A673 (cell line): Measurements from ENCODE around the gene CCDC149. TPM values are rescaled to one million over a fixed set of nuclear protein-coding genes. Genes with fewer than 3 reads are reported as not detected.

Source experiments
- BruUV-seq: library from RNA; stranded (reverse); fragments of 400-500 nt; replicated peaks from 2 replicates; lab custom pipeline; 2021; lab: Mats Ljungman, UMichigan
- CTCF ChIA-PET: fragments of 300-600 bp; sonication (Branson Sonifier 250); formaldehyde crosslinking; loops from one replicate; lab custom pipeline; 2022; ENCODE audit warnings: antibody characterized with exemption; lab: Charles Lee
- POLR2A ChIA-PET: fragments of 300-600 bp; sonication (Branson Sonifier 250); formaldehyde crosslinking; loops from one replicate; lab custom pipeline; 2022; ENCODE audit warnings: antibody characterized with exemption; ENCODE audit not compliant: low non-redundant PET; lab: Charles Lee
- DNase-seq: peaks from one replicate; pipeline ENCODE4 v3.0.0-alpha.2; 2015; ENCODE audit warnings: low spot score
- H3K27ac ChIP-seq: fragments of 200-600 bp; sonication (generic); 2 replicates; pipeline ENCODE4 v1.5.1; 2016; ENCODE audit warnings: mixed run types, low read depth, mild to moderate bottlenecking, mixed read lengths, antibody characterized with exemption, low read length; ENCODE audit not compliant: poor library complexity, severe bottlenecking
- H3K27me3 ChIP-seq: fragments of 200-600 bp; sonication (generic); replicated peaks from 2 replicates; pipeline ENCODE4 v1.6.1; 2017; ENCODE audit warnings: mixed run types, low read depth, mild to moderate bottlenecking, mixed read lengths, antibody characterized with exemption, low read length; ENCODE audit not compliant: insufficient read depth, poor library complexity
- H3K36me3 ChIP-seq: fragments of 200-600 bp; sonication (generic); 2 replicates; pipeline ENCODE4 v1.6.1; 2016; ENCODE audit warnings: mixed run types, mild to moderate bottlenecking, mixed read lengths, antibody characterized with exemption, low read length; ENCODE audit not compliant: insufficient read depth, poor library complexity, severe bottlenecking
- H3K4me1 ChIP-seq: fragments of 200-600 bp; sonication (generic); 2 replicates; pipeline ENCODE4 v1.6.1; 2017; ENCODE audit warnings: mixed run types, mild to moderate bottlenecking, mixed read lengths, antibody characterized with exemption, low read length; ENCODE audit not compliant: insufficient read depth, poor library complexity, severe bottlenecking
- H3K4me3 ChIP-seq: fragments of 200-600 bp; sonication (generic); 2 replicates; pipeline ENCODE4 v1.5.1; 2016; ENCODE audit warnings: low read depth, mixed run types, mild to moderate bottlenecking, mixed read lengths, low read length; ENCODE audit not compliant: poor library complexity, severe bottlenecking
- H3K9me3 ChIP-seq: fragments of 200-600 bp; sonication (generic); 2 replicates; pipeline ENCODE4 v1.6.1; 2016; ENCODE audit warnings: mixed run types, low read depth, mild to moderate bottlenecking, mixed read lengths, antibody characterized with exemption, low read length; ENCODE audit not compliant: poor library complexity, severe bottlenecking
- EZH2 ChIP-seq: fragments of 200-600 bp; sonication (generic); IDR thresholded peaks from 2 replicates; pipeline ENCODE4 v1.6.1; 2017; ENCODE audit warnings: borderline replicate concordance, low read depth, mild to moderate bottlenecking, mixed read lengths, antibody characterized with exemption, low read length; ENCODE audit not compliant: poor library complexity, severe bottlenecking
- intact Hi-C: fragments of 100-400 bp; cut with micrococcal nuclease; formaldehyde crosslinking; loops from one replicate; pipeline ENCODE4 v1.10.0; 2022; ENCODE audit not compliant: unreplicated experiment
- total RNA-seq: library from RNA; stranded (reverse); gene quantifications from 2 replicates; pipeline ENCODE4 v1.2.3, GENCODE V29; 2021
- TF ChIP-seq, protein P1 (sequence below): fragments of 300-800, 200-600 bp; sonication (generic); conservative IDR thresholded peaks from 2 replicates; pipeline ENCODE4 v1.5.1; 2017; ENCODE audit warnings: low read depth, mild to moderate bottlenecking, antibody characterized with exemption, low read length, moderate library complexity, mixed read lengths

The CCDC149 gene
- total RNA-seq, 1 experiment from 2014 or later, result 2.8 TPM

GRCh38 chr4:24770667-24771066 is 142.2 kb downstream of the CCDC149 start:
- no TSS peak for BruUV-seq
- ChIA-PET POLR2A (no interaction called here), CTCF (no interaction called here)
- Histone ChIP-seq H3K4me1 (peaks cover 24% of the 10 kb centered on the region), H3K9me3 (no peaks in the 10 kb centered on the region), H3K36me3 (no peaks in the 10 kb centered on the region), H3K27ac (no peak overlapping the region), H3K4me3 (no peak overlapping the region), H3K27me3 (no peaks in the 10 kb centered on the region)
- DNase-seq, result no peak
- TF ChIP-seq, protein P1, sequence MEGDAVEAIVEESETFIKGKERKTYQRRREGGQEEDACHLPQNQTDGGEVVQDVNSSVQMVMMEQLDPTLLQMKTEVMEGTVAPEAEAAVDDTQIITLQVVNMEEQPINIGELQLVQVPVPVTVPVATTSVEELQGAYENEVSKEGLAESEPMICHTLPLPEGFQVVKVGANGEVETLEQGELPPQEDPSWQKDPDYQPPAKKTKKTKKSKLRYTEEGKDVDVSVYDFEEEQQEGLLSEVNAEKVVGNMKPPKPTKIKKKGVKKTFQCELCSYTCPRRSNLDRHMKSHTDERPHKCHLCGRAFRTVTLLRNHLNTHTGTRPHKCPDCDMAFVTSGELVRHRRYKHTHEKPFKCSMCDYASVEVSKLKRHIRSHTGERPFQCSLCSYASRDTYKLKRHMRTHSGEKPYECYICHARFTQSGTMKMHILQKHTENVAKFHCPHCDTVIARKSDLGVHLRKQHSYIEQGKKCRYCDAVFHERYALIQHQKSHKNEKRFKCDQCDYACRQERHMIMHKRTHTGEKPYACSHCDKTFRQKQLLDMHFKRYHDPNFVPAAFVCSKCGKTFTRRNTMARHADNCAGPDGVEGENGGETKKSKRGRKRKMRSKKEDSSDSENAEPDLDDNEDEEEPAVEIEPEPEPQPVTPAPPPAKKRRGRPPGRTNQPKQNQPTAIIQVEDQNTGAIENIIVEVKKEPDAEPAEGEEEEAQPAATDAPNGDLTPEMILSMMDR, result no peak
- TF ChIP-seq EZH2, result no peak
- intact Hi-C loops, result loop anchor here (10.0 kb wide), 1 partner anchor 186 kb away; the partner anchor contains the start of gene DHX15

DNA sequence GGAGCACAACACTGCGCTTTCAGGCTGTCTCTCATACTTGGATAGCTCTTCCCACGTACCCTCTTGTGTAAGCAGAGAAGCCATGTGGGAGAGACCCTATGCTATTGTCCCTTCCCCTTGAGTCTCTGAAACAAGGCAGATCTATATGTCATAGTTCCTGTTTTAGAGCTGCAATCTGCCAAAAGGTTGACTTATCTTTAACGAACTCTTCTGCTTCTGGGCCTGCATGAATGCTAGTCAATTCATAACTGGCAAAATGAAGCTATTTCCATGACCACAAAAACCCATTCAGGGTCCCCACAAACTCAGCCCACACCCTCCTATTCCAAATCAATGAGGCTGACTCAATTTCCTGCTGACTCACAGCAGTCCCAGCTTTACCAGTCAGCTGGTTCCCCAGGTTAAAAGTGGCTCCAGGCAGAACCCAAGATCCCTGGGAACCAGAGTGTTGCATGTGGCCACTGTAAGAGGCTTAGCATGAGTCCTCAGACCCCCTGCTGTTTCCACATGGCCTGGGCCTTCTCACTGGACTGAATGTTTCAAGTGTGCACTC is 142.7 kb downstream of the CCDC149 start:
- CTCF ChIA-PET, result no interaction called here

GRCh38 chr4:24769571-24769970 is 143.3 kb downstream of the CCDC149 start:
- no peak overlapping the region for H3K4me3 ChIP-seq
- no peaks in the 10 kb centered on the region for H3K27me3 ChIP-seq
- H3K9me3 ChIP-seq, result no peaks in the 10 kb centered on the region
- intact Hi-C loops, result no loop called here
- POLR2A ChIA-PET, result no interaction called here
- no TSS peak for BruUV-seq
- peaks cover 15% of the 10 kb centered on the region for H3K4me1 ChIP-seq
- CTCF ChIA-PET, result no interaction called here
- no peak for TF ChIP-seq EZH2
- TF ChIP-seq, protein P1, result no peak
- no peaks in the 10 kb centered on the region for H3K36me3 ChIP-seq
- H3K27ac ChIP-seq, result no peak overlapping the region
- DNase-seq, result no peak

More for the DNA sequence above, 142.7 kb downstream of the CCDC149 start:
- no peaks in the 10 kb centered on the region for H3K36me3 ChIP-seq
- H3K27ac ChIP-seq, result no peak overlapping the region
- H3K4me3 ChIP-seq, result no peak overlapping the region
- H3K27me3 ChIP-seq, result no peaks in the 10 kb centered on the region
- POLR2A ChIA-PET, result no interaction called here
- TF ChIP-seq, protein P1, result no peak
- peaks cover 20% of the 10 kb centered on the region for H3K4me1 ChIP-seq
- peak; percentile 60 for DNase-seq
- no TSS peak for BruUV-seq
- intact Hi-C loops, result loop anchor here (10.0 kb wide), 1 partner anchor 185 kb away; the partner anchor contains the start of gene DHX15
- no peaks in the 10 kb centered on the region for H3K9me3 ChIP-seq
